Tibial nerve (tissue), 4 donors: ENCODE data around the gene MAGEA3. TPM values are rescaled to one million over a fixed set of nuclear protein-coding genes. Genes with fewer than 3 reads are reported as not detected.
"Not testable (repeated sequence)": the region's sequence is repeated elsewhere in the genome, so short reads cannot be mapped to it uniquely, and the experiment has no call there.

Experiments used
- DNase-seq, 2 donors: peaks; one replicate each; pipeline ENCODE4 v3.0.0-alpha.2; 2019; ENCODE audit warnings: low spot score in 2 of 2
- H3K27ac ChIP-seq, 4 donors: fragments of 200-600 bp; sonication (generic) in 3 of 4; one replicate each; pipeline ENCODE4 v1.5.1; 2017 to 2019; ENCODE audit warnings: mild to moderate bottlenecking in 1 of 4
- H3K27me3 ChIP-seq, 2 donors: fragments of 200-600 bp; sonication (generic) in 1 of 2; one replicate each; pipeline versions ENCODE4 v1.5.1 to v1.6.0; 2017 to 2019
- H3K36me3 ChIP-seq, 3 donors: fragments of 200-600 bp; sonication (generic); one replicate each; pipeline ENCODE4 v1.5.1; 2018 to 2019
- H3K4me1 ChIP-seq, 4 donors: fragments of 200-600 bp; sonication (generic) in 3 of 4; one replicate each; pipeline ENCODE4 v1.5.1; 2017 to 2019
- H3K4me3 ChIP-seq, 4 donors: fragments of 200-600 bp; sonication (generic) in 3 of 4; one replicate each; pipeline ENCODE4 v1.5.1; 2017 to 2019; ENCODE audit warnings: mild to moderate bottlenecking in 1 of 4, moderate library complexity in 1 of 4
- H3K9me3 ChIP-seq, 4 donors: fragments of 200-600 bp; sonication (generic) in 3 of 4; one replicate each; pipeline ENCODE4 v1.5.1; 2017 to 2019
- EP300 ChIP-seq, 2 donors: sonication (generic); formaldehyde crosslinking; IDR thresholded peaks; one replicate each; pipeline ENCODE4 v1.6.1; 2017; ENCODE audit warnings: antibody characterized with exemption in 2 of 2, mild to moderate bottlenecking in 1 of 2
- POLR2A ChIP-seq, 2 donors: fragments of 450-650 bp; IDR thresholded peaks; one replicate each; pipeline ENCODE4 v1.6.1; 2017; ENCODE audit warnings: antibody characterized with exemption in 2 of 2, mild to moderate bottlenecking in 2 of 2, moderate library complexity in 2 of 2
- WGBS, 2 donors: methylation state at CpG; one replicate each; pipeline ENCODE4 v1.1.5; 2018; 5-methylcytosine and 5-hydroxymethylcytosine counted together
- total RNA-seq, 4 donors: library from RNA; depleted of rRNA; stranded (reverse); fragments of >200 nt; gene quantifications; one replicate each; pipeline ENCODE4 v1.1.0, GENCODE V29; 2016
- TF ChIP-seq, protein P1 (sequence below), 5 experiments: fragments of 200-600 bp in 3 of 5; fragments of 450-650 bp in 2 of 5; sonication (generic) in 3 of 5; IDR thresholded peaks; one replicate each; pipeline ENCODE4 v1.5.1; 2016 to 2019; ENCODE audit warnings: antibody characterized with exemption in 5 of 5, mild to moderate bottlenecking in 3 of 5, moderate library complexity in 2 of 5

The MAGEA3 gene
- total RNA-seq, 4 donors from 2014 or later = not detected

DNA sequence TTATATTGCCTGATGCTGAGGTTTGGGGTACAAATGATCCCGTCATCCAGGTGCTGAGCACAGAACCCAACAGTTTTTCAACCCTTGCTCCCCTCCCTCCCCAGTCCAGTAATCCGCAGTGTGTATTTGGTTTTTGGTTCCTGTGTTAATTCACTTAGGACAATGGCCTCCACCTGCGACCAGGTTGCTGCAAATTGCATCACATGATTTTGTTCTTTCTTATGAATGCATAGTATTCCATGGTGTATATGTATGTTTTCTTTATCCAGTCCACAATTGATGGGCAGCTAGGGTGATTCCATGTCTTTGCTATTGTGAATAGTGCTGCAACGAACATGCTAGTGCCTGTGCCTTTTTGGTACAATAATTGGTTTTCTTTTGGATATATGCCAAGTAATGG lies 35.5 kb upstream of the MAGEA3 start:
- no peaks in the 10 kb centered on the region for H3K4me1 ChIP-seq
- no peaks in the 10 kb centered on the region for H3K36me3 ChIP-seq
- WGBS, 2 donors = 51 to 70% methylated on average over 2 to 4 of the region's 4 CpGs
- no peak for TF ChIP-seq POLR2A (IDR thresholded peaks at IDR 0.05)
- no peak for TF ChIP-seq EP300 (IDR thresholded peaks at IDR 0.05)
- peaks cover 0 to 10% (median 0%) of the 10 kb centered on the region in 4 donors for H3K9me3 ChIP-seq
- no peak overlapping the region for H3K4me3 ChIP-seq
- DNase-seq = no peak
- H3K27me3 ChIP-seq = no peaks in the 10 kb centered on the region
- H3K27ac ChIP-seq = no peak overlapping the region

DNA sequence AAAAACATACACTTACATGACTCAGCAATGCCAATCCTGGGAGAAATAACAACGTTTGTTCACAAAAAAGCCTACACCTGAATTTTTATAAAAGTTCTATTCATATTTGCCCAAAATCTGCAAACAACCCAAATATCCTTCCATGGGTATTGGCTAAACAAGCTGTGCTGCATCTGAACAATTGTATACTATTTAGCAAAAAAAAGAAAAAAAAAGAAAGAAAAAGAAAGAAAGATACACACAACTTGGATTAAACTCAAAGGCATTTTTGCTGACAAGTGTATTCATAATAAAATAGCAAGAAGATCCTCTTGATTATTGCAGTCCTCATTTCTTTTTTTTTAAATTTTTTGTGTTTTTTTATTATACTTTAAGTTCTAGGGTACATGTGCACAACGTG lies 24.5 kb upstream of the MAGEA3 start:
- Histone ChIP-seq H3K27ac (no peak overlapping the region), H3K36me3 (no peaks in the 10 kb centered on the region), H3K9me3 (no peaks in the 10 kb centered on the region), H3K4me1 (no peaks in the 10 kb centered on the region), H3K27me3 (no peaks in the 10 kb centered on the region), H3K4me3 (no peak overlapping the region)
- WGBS, 2 donors = 72 to 88% methylated on average over 2 of the region's 2 CpGs
- TF ChIP-seq, protein P1, sequence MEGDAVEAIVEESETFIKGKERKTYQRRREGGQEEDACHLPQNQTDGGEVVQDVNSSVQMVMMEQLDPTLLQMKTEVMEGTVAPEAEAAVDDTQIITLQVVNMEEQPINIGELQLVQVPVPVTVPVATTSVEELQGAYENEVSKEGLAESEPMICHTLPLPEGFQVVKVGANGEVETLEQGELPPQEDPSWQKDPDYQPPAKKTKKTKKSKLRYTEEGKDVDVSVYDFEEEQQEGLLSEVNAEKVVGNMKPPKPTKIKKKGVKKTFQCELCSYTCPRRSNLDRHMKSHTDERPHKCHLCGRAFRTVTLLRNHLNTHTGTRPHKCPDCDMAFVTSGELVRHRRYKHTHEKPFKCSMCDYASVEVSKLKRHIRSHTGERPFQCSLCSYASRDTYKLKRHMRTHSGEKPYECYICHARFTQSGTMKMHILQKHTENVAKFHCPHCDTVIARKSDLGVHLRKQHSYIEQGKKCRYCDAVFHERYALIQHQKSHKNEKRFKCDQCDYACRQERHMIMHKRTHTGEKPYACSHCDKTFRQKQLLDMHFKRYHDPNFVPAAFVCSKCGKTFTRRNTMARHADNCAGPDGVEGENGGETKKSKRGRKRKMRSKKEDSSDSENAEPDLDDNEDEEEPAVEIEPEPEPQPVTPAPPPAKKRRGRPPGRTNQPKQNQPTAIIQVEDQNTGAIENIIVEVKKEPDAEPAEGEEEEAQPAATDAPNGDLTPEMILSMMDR (IDR thresholded peaks at IDR 0.05) = no peak
- no peak for TF ChIP-seq POLR2A (IDR thresholded peaks at IDR 0.05)
- no peak for TF ChIP-seq EP300 (IDR thresholded peaks at IDR 0.05)
- DNase-seq = no peak

DNA sequence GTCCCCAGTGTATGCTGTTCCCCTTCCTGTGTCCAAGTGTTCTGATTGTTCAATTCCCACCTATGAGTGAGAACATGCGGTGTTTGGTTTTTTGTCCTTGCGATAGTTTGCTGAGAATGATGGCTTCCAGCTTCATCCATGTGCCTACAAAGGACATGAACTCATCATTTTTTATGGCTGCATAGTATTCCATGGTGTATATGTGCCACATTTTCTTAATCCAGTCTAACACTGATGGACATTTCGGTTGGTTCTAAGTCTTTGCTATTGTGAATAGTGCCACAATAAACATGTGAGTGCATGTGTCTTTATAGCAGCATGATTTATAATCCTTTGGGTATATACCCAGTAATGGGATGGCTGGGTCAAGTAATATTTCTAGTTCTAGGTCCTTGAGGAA lies 23.9 kb upstream of the MAGEA3 start:
- H3K4me3 ChIP-seq, H3K36me3 ChIP-seq, H3K27ac ChIP-seq, H3K4me1 ChIP-seq, DNase-seq, H3K27me3 ChIP-seq, H3K9me3 ChIP-seq: not testable (repeated sequence)
- WGBS, 2 donors = 88 to 92% methylated on average over 3 of the region's 3 CpGs

DNA sequence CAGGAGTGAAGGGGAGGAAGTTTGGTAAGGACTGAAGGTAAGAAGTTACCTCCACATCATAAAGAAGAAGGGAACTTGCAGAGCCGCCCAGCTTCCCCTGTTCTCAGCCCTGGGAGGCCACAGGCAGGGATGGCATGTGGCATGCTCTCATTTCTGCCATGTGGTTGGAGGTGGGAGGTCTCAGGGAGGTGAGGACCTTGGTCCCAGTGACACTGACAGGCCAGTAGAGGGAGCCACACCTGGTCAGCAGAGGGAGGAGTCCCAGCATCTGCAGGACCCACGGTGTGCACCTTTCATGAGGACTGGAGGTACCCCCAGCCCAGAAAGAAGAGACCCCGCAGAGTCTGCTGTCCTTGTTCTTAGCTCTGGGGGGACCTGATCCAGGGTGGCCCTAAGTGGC lies 17.6 kb upstream of the MAGEA3 start:
- not testable (repeated sequence) for H3K36me3 ChIP-seq, H3K27ac ChIP-seq, H3K27me3 ChIP-seq, H3K9me3 ChIP-seq, H3K4me3 ChIP-seq, H3K4me1 ChIP-seq, DNase-seq
- WGBS, 2 donors = no CpG with 5 or more reads among the region's 3 CpGs

DNA sequence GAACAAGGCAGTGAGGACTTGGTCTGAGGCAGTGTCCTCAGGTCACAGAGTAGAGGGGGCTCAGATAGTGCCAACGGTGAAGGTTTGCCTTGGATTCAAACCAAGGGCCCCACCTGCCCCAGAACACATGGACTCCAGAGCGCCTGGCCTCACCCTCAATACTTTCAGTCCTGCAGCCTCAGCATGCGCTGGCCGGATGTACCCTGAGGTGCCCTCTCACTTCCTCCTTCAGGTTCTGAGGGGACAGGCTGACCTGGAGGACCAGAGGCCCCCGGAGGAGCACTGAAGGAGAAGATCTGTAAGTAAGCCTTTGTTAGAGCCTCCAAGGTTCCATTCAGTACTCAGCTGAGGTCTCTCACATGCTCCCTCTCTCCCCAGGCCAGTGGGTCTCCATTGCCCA lies 1.8 kb downstream of the MAGEA3 start:
- not testable (repeated sequence) for H3K27me3 ChIP-seq, H3K4me3 ChIP-seq, H3K36me3 ChIP-seq, H3K27ac ChIP-seq, DNase-seq, H3K4me1 ChIP-seq, H3K9me3 ChIP-seq
- whole genome bisulfite sequencing, 2 donors = 90 to 100% methylated on average over 2 to 4 of the region's 5 CpGs

DNA sequence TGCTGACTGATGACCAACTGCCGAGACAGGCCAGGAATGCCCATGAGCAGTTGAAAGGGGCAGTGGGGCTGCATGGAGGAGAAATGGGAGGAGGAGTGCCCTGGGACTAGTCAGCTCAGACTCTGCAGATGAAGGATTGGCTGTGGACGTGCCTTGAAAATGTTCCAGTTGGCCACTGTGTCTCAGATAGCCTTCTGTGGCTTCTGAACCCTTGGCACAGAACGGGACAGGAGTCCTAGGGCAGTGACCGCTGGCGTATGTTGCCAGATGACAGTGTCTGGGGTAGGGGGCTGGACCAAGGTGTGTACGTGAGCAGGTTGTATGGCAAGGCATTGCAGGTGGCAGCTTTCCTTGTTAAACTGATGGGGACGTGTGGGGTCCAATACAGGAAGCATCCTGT lies 7.9 kb downstream of the MAGEA3 start:
- not testable (repeated sequence) for H3K27ac ChIP-seq, H3K36me3 ChIP-seq, H3K4me1 ChIP-seq, H3K27me3 ChIP-seq, DNase-seq, H3K4me3 ChIP-seq, H3K9me3 ChIP-seq
- 86% methylated on average over 4 of the region's 7 CpGs; no CpG with 5 or more reads in 1 of the 2 donors for WGBS, 2 donors

DNA sequence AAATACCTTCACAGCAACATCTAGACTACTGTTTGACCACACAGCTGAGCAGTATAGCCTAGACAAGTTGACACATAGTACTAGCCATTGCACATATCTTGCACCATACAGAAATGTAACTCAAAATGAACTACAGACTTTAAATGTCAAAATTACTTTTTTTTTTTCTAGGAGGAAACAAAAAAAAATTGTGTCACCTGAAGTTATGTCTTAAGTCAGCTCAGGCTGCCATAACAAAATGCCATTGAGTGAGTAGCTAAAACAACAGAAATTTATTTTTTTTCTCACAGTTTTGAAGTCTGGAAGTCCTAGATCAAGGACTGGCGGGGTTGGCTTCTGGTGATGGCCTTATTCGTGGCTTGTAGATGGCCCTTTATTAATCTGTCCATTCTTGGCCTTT lies 10.6 kb downstream of the MAGEA3 start, which contains the start of gene CSAG2:
TSS of gene CSAG2 (minus strand) at position 101 of the 400 bp plus-strand sequence. CDS start 161 bp downstream, outside the sequence.
- H3K36me3 ChIP-seq, DNase-seq, H3K9me3 ChIP-seq, H3K27ac ChIP-seq, H3K4me1 ChIP-seq, H3K27me3 ChIP-seq, H3K4me3 ChIP-seq: not testable (repeated sequence)
- WGBS, 2 donors = no CpG with 5 or more reads among the region's 2 CpGs

DNA sequence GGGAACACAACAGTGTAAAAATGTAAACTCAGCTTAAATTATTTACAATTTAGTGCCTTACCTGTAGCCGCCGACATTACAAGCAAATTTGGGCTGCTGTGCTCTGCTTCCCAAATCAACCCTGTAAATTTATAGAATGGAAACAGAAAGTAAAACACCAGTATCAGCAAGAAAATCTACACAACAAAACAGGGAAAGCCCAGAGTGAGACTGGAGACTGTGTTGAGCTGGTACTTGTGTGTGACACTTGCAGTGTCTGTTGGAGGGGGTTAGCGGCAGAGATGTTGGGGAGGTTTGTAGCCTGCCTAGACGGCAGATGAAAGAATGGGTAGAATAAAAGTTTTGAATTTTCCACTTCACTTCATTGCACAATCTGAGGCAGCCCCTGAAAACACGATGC lies 14.6 kb downstream of the MAGEA3 start:
- not testable (repeated sequence) for H3K9me3 ChIP-seq, H3K27ac ChIP-seq, DNase-seq, H3K4me1 ChIP-seq, H3K4me3 ChIP-seq, H3K36me3 ChIP-seq, H3K27me3 ChIP-seq
- no CpG with 5 or more reads among the region's 5 CpGs for WGBS, 2 donors

DNA sequence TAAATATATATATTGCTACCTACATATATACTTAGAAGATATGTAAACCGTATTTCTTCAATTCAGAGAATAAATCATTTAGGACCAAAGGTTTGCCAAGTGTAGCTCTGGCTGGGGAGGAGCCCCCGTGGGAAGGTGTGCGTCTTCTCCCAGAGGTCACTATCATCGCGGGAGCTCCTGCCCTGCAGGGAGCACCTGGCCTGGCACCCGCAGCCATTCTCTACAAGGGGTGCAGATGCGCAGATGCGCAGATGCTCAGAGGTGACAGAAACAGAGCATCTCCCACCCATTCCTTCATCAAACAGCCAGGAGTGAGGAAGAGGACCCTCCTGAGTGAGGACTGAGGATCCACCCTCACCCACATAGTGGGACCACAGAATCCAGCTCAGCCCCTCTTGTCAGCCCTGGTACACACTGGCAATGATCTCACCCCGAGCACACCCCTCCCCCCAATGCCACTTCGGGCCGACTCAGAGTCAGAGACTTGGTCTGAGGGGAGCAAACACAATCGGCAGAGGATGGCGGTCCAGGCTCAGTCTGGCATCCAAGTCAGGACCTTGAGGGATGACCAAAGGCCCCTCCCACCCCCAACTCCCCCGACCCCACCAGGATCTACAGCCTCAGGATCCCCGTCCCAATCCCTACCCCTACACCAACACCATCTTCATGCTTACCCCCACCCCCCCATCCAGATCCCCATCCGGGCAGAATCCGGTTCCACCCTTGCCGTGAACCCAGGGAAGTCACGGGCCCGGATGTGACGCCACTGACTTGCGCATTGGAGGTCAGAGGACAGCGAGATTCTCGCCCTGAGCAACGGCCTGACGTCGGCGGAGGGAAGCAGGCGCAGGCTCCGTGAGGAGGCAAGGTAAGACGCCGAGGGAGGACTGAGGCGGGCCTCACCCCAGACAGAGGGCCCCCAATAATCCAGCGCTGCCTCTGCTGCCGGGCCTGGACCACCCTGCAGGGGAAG lies 15.5 kb downstream of the MAGEA3 start, which contains the start of gene MAGEA2B:
TSS of gene MAGEA2B (plus strand) at position 814 of the 973 bp plus-strand sequence. CDS start 2,479 bp downstream, outside the sequence.
- not testable (repeated sequence) for H3K36me3 ChIP-seq, H3K4me1 ChIP-seq, DNase-seq, H3K27ac ChIP-seq, H3K9me3 ChIP-seq, H3K4me3 ChIP-seq, H3K27me3 ChIP-seq
- WGBS, 2 donors = no CpG with 5 or more reads among the region's 35 CpGs
